NCI-H446 treated with DMSO at 0.1 percent for 48 hours (cell line): ENCODE results near the gene PPP1R13B.

ENCODE experiments used
- DNase-seq: peaks from one replicate; lab custom pipeline; 2025; lab: John Stamatoyannopoulos, UW

The PPP1R13B gene

GRCh38 chr14:103775506-103775905 lies 71.9 kb downstream of the PPP1R13B start:
- no peak for DNase-seq

GRCh38 chr14:103773521-103773920 lies 73.9 kb downstream of the PPP1R13B start:
- no peak for DNase-seq

GRCh38 chr14:103772078-103772712 lies 75.2 kb downstream of the PPP1R13B start:
- no peak for DNase-seq

- no peak for DNase-seq
Observed at GRCh38 chr14:103770902-103771301, 76.5 kb downstream of the PPP1R13B start.

- DNase-seq: no peak
Observed at GRCh38 chr14:103770500-103770899, 76.9 kb downstream of the PPP1R13B start.

GRCh38 chr14:103767336-103767894 lies 80.0 kb downstream of the PPP1R13B start:
- no peak for DNase-seq

- DNase-seq: no peak
Observed at GRCh38 chr14:103765526-103765925, 81.8 kb downstream of the PPP1R13B start.

GRCh38 chr14:103763730-103764488 lies 83.5 kb downstream of the PPP1R13B start:
- DNase-seq: no peak

GRCh38 chr14:103762541-103762940 lies 84.8 kb downstream of the PPP1R13B start:
- no peak for DNase-seq

- no peak for DNase-seq
Observed at GRCh38 chr14:103762036-103762435, 85.3 kb downstream of the PPP1R13B start.

GRCh38 chr14:103758059-103758776 lies 89.2 kb downstream of the PPP1R13B start:
- no peak for DNase-seq

GRCh38 chr14:103755060-103755459 lies 92.3 kb downstream of the PPP1R13B start:
- DNase-seq: no peak

- no peak for DNase-seq
Observed at GRCh38 chr14:103753774-103754173, 93.6 kb downstream of the PPP1R13B start.

- DNase-seq: no peak
Observed at GRCh38 chr14:103749860-103750259, 97.5 kb downstream of the PPP1R13B start.

GRCh38 chr14:103749452-103749851 lies 97.9 kb downstream of the PPP1R13B start:
- no peak for DNase-seq

- DNase-seq: no peak
Observed at GRCh38 chr14:103748534-103748857, 98.9 kb downstream of the PPP1R13B start.

GRCh38 chr14:103746701-103747100 lies 100.7 kb downstream of the PPP1R13B start:
- no peak for DNase-seq

GRCh38 chr14:103745424-103745823 lies 102.0 kb downstream of the PPP1R13B start:
- no peak for DNase-seq

- DNase-seq: no peak
Observed at GRCh38 chr14:103744621-103745395, 102.6 kb downstream of the PPP1R13B start.

GRCh38 chr14:103743691-103744090 lies 103.7 kb downstream of the PPP1R13B start:
- DNase-seq: no peak

- no peak for DNase-seq
Observed at GRCh38 chr14:103742499-103743255, 104.7 kb downstream of the PPP1R13B start.
